ENCODE results near the gene ZC3H12C.

Gene ZC3H12C

DNA sequence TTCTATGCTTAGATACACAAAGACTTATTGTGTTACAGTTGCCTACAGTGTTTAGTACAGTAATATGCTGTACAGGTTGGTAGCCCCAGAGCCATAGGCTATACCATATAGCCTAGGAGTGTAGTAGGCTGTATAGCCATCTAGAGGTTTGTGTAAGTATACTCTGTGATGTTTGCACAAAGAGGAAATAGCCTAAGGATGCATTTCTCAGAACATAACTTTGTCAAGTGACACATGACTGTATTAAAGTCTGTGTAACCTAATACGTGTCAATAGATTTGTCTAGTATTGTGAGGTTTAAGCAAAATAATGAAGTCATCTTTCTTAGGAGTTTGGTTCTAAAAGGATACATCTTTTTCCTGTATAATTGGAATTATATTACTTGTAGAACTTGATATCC lies 5.5 kb downstream of the ZC3H12C start:
- peak; percentile 51 for DNase-seq (ENCODE audit: low read depth)

DNA sequence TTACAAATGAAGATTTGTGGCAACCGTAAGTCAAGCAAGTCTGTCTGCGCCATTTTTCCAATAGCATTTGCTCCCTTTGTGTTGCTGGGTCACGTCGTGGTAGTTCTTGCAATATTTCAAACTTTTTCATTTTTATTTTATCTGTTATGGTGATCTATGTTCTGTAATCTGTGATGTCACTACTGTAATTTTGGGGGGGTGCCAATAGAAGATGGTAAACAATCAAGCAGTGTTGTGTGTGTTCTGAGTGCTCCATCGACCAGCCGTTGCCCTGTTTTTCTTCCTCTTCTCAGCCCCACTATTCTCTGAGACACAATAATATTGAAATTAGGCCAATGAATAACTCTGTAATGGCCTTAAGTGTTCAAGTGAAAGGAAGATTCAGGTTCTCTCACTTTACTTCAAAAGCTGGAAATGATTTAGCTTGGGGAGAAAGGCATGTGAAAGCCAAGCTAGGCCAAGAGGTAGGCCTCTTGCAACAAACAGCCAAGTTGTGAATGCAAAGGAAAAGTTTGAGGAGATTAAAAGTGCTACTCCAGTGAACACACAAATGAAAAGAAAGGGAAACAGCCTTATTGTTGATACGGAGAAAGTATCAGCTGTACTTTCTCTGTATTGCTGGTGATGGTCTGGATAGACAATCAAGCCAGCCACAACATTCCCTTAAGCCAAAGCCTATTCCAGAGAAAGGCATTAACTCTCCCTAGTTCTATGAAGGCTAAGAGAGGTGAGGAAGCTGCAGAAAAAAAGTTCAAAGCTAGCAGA lies 7.5 kb downstream of the ZC3H12C start:
- no peak for DNase-seq (ENCODE audit: low read depth)

GRCh38 chr11:110106713-110107274 lies 13.6 kb downstream of the ZC3H12C start:
- DNase-seq (ENCODE audit: low read depth) = no peak

DNA sequence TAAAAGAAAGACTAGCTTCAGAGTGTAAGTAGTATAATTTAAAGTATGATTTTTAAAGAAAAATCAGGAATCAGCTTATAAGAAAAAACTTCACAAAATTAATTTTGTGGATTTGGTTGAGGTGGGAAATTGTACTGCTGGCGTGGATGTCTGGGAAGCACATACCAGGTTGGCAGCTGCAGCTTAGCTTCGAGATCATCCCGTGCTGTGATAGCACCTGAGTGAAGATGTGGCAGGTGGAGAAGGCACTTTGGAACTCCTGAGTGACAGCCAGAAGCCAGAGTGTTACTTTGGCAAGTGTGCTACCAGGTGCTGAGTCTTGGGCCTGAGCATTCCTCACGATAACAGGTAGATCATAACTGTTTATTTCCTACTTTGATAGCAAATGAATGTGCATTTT lies 17.7 kb downstream of the ZC3H12C start:
- DNase-seq (ENCODE audit: low read depth) = no peak

DNA sequence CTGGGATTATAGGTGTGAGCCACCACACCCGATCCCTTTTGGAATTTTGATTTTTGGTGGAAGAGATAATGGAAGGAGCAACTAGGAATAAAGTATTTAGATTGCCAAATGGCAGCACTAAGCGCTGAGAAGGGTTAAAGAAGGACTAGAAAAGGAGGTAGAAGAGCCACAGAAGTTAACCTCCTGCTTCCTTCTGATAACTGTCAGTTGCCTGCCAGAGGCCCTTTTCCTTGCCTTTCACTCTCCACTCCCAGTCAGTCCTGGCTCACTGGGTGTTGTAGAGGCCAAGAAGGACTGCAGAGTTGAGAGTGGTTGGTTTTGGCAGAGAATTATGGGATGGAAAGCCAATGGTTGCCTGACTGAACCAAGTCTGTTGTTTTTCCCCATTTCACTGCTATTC lies 19.3 kb downstream of the ZC3H12C start:
- DNase-seq (ENCODE audit: low read depth) = no peak

GRCh38 chr11:110113505-110113904 lies 20.3 kb downstream of the ZC3H12C start:
- DNase-seq (ENCODE audit: low read depth) = no peak

DNA sequence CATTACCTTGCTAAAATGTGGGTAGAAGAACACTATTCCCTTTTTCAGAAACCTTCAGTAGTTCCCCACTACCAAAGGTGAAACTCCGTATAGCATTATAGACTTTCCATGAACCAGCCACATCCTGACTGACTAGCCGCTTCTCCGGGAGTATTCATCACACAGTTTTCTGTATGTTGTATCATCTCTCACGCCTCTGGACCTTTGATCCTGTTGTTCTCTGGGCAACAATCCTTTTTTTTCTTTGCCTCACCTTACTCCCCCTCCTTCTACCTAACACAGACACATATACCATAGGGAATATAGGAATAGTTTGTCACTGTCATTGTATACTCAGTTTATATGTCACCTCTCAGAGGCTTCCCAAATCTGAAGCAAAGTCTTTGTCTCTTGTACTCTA lies 20.8 kb downstream of the ZC3H12C start:
- DNase-seq (ENCODE audit: low read depth) = no peak

- no peak for DNase-seq (ENCODE audit: low read depth)
Observed at GRCh38 chr11:110119317-110119716, 26.1 kb downstream of the ZC3H12C start.

GRCh38 chr11:110121204-110121603 lies 28.0 kb downstream of the ZC3H12C start:
- DNase-seq (ENCODE audit: low read depth) = peak; percentile 78

GRCh38 chr11:110123003-110123402 lies 29.8 kb downstream of the ZC3H12C start:
- DNase-seq (ENCODE audit: low read depth) = peak; percentile 37

- DNase-seq (ENCODE audit: low read depth) = no peak
Observed at GRCh38 chr11:110124605-110125004, 31.4 kb downstream of the ZC3H12C start.

- peak; percentile 81 for DNase-seq (ENCODE audit: low read depth)
Observed at GRCh38 chr11:110125632-110126031, 32.4 kb downstream of the ZC3H12C start.

- no peak for DNase-seq (ENCODE audit: low read depth)
Observed at GRCh38 chr11:110126936-110127335, 33.7 kb downstream of the ZC3H12C start.

DNA sequence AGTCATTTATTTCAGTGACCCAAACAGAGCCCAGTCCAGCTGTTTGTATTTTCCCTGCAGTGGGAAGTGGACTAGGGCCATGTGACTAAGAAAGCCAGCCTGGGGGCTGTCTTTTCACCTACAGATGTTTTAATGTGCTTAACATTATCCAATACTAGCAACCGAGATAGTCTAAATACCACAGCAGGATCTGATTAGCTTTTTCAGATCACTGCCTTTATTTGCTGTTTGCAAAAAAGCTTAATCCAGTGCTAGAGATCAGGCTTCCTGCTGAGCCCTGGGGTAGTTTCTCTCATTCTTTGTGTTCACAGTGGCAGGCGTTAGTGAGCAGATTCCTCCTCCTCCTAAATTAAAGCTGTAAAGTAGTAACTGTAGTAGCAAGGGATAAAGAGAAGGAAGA lies 35.0 kb downstream of the ZC3H12C start:
- DNase-seq (ENCODE audit: low read depth) = no peak

DNA sequence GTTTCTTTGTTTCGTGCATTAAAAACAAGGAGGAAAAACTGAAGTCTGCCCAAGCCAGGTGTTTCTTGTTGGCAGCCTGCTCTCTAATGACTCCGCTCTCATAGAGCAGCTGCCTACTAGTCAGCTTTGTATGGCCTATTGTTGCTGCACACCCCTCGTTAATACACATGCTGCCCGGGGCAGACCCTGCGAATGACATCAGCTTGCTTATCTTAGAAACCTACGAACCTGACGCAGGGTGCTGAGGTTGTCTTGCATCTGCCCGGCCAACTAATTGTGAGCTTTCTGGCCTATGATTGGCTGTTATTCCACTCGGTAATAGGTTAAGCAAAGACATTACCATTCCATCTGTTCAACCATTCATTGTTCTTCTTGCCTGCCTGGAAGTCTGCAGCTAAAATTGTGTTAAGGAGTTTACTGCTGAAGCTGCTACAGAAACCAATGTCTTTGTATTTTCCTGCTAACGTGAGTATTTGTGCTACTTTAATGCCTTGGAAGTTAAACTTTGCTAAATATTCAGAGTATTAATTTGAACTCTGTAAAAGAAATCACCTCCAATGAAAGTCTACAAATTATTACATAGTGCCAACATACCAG lies 37.5 kb downstream of the ZC3H12C start:
- no peak for DNase-seq (ENCODE audit: low read depth)

DNA sequence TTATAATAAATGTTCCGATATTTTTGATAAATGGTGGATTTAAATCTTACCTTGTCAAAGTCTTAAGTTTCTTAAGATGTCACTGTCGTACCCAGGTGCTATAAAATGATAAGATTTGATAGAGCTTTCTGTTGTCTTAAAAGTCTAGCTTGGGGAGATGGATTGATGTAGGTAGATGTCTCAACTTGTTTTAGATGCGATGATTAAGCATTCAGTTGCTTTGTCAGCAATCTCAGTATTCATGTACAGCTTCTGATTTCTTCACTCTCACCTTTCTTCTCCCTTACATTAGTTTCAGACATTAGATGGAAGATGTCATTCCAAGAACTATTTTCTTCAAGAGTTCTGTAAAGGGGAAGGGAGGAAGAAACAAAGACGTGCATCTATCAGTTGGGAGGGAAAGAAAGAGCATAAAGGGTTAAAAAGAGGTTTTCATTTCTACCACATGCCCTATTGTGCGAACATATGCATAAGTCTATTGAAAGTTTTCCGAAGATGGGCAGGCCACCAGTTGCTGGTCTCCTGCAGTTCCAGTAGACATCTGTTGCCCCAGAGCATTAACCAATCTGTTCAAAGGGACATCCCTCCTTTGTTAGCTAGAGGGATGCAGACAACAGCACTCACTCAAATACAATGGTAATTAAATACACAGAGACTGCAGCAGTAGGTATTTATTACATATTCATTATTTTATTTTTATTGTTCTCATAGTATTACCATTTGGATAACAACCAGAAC lies 38.4 kb downstream of the ZC3H12C start:
- no peak for DNase-seq (ENCODE audit: low read depth)

DNA sequence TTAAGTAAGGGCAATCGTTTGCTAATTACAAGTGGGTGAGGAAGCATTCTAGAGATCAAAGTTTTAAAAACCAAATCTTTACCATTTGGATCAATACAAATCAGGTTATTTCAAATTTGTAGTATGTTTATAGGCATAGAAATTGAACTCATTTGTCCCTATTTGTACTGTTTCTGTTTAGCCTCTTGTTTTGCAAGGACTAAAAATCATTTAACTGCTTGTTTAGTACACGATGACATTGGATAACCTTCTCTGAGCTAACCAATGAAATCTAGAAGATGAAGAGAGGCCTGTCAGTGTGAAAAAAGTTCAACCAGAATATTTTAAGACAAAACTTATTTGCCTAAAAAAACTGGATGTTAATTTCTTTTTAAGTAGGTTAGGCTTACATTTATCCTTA lies 40.0 kb downstream of the ZC3H12C start:
- no peak for DNase-seq (ENCODE audit: low read depth)

DNA sequence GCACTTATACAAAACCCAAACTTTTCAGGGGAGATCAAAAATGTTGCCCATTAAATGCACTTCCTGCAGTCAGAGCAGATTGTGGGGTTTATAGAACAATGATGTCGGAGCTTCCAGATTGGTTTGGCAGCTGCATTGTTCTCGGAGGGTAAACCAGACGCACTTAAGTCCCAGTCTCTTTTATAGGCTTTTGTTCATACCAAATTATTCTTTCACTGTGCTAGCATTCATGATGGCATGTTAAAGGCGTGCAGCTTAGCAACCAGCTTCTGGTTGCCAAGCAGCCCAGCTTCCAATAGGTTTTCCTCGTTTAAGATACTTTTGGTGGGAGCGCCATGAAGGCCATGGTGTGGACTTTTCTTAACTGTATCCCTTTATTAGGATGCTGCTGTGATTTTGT lies 40.9 kb downstream of the ZC3H12C start:
- DNase-seq (ENCODE audit: low read depth) = no peak

DNA sequence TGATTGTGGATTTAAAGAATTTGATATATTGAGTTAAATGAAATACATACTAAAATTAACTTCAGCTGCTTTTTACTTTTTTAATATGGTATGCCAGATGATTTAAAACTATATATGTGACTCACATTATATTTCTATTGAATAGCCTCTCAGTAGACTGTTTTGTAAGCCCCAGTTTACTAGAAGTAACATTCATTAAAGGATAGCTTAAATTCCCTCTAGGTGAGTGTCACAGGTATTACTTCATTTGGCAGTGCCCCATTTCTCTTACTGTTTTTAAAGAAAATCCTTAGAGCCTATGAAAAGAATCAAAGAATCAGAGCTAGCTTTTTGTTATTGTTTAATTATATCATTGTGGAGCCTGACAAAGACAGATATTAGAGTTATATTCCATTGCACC lies 48.6 kb downstream of the ZC3H12C start:
- DNase-seq (ENCODE audit: low read depth) = no peak

GRCh38 chr11:110147962-110148709 lies 54.9 kb downstream of the ZC3H12C start:
- DNase-seq (ENCODE audit: low read depth) = peak; percentile 86

DNA sequence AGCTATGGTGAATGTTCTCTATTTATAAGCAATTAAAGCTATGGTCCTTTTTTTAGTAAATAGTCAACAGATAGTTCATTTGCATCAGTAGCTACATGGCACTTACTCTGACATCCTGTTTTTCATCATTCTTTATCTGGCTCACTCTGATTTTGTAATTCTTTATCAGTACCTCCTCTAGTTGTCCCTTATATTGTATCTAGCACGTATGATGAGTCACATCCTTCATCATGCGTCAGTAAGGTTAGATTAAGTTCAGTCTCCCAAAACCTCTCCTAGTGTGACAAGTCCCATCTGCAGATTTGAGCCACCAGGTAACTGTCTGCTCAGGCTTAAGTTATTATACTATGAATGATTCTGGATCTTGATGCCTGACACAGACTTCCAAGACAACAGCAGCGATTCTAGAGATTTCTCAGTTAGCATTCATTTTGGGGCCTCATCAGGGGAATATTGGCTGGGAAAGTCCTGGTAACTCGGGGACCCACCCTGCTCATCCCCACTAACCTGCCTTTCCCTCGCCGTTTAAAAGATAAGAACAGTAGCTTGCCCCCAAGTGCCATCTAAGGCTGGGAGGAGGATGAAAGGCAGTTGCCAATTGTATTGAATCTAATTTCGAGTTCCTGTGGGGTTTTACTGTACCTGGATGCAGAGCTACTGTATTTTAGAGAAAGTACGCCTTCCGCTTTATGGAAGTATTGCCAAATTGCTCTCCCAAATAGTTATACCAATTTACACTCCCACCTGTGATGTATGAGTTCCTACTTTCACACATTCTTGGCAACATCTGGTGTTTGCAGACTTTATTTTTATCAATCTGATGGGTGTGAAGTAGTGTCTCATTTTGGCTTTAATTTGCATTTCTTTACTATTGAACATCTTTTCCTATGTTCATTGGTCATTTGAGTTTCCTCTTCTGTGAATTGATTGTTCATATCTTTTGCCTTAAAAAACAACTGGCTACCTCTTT lies 55.9 kb downstream of the ZC3H12C start:
- peak; percentile 86 for DNase-seq (ENCODE audit: low read depth)

All from ELR (cell line).